ENCODE results near the gene ANKDD1A.
A peak's percentile ranks its signal among the peaks of the same experiment; 100 is the strongest.

Gene ANKDD1A

DNA sequence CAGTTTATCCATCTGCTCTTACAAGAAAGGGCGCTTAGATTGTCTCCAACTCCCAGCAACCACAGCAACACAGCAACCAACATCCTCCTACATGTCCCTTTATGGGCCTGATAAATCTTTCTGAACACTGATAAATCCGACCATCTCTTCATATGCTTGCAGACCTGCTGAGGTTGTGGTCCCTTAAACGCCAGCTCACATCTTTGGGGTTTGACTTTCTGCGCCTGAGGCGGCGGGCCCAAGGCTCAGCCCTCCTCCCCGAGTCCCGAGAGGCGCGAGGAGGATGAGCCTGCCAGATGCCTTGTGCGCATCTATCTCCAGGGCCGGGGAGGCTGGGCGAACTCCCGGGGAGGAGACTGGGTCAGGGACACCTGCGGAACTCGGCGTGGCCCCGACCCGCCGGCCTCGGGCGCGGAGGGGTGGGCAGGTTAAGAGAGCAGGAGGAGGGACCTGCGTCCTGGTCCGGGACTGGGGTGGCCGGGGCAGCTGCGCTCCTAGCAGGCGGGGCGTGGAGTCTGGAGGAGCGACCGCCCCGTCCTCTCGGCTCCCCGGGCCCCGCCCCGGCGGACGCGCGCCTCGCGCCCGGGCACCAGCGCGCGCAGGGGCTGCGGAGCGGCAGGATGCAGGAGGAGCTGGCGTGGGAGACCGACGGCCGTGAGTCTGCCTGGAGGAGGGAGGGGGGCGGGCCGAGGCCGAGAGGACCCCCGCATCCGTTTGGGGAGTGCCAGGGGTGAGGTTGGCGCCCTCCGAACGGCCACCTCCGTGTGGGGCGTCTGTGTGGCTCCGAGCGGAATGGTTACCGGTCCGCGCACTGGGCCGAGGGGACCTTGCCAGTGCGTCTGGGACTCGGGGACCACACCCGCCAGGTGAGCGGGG, at the start of gene ANKDD1A:
Gene ANKDD1A, plus strand, starts transcription at position 592 of the 876 bp plus-strand sequence. Its CDS starts 29 bp downstream, at position 621.
- peak in 1 of 2 donors; percentile 23 for DNase-seq (ENCODE audit: low read depth in 1 of 2, low spot score in 1 of 2)

DNA sequence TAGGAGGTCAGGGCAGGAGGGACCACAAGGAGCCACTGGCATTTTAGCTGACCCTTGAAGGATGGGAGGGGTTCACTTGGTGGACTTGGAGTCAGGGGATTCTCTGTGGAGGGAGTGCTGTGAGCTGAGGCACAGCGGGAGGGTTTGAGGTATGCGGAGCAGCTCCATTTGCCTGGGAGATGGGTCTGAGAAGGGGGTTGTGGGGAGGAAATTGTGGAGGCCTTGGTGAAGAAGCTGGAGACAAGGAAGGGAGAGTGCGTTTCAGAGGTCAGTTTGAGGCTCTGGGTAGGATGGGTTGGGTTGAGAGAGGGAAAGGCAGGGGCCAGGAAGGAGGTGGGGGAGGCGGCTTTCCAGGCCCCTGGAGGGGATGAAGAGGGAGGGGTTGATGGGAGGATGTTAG, 49.7 kb upstream of the ANKDD1A start:
- DNase-seq (ENCODE audit: low read depth in 1 of 2, low spot score in 1 of 2) = no peak

DNA sequence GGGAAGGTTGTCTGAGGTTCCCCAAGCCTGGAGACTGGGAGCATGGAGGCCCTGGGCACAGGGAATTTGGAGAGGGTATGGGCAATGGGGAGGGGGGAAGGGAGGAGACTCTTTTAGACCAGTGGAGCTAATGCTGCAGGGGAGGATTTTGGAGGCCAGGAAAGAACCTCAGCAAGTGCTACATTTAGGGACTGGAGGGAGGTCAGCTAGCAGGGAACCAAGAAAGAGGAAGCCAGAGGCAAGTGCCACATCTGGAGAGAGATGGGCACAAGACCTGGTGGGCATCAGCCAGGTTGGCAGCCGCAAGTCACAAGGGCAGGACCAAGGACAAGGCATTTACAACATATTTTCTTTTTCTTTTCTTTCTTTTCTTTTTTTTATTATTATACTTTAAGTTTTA, 49.3 kb upstream of the ANKDD1A start:
- DNase-seq (ENCODE audit: low read depth in 1 of 2, low spot score in 1 of 2) = no peak

DNA sequence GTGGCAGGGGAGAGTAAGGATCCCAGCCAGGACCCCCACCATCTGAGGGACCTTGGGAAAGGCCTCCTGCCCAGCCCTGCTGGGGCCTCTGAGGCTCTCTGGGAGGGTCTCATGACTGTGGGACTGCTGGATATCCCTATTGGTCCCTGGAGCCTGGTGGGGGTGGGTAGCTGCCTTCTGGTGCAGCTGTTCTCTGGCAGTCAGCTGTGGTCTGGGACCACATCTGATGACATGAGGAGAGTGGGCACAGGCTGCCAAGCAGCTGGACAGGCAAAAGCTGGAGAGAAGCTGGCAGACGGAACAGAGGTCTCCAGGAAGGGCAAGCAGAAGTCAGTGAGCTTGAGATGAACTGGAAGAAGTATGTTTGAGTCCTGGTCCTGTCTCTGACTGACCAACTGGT, 47.6 kb upstream of the ANKDD1A start:
- DNase-seq (ENCODE audit: low read depth in 1 of 2, low spot score in 1 of 2) = no peak

DNA sequence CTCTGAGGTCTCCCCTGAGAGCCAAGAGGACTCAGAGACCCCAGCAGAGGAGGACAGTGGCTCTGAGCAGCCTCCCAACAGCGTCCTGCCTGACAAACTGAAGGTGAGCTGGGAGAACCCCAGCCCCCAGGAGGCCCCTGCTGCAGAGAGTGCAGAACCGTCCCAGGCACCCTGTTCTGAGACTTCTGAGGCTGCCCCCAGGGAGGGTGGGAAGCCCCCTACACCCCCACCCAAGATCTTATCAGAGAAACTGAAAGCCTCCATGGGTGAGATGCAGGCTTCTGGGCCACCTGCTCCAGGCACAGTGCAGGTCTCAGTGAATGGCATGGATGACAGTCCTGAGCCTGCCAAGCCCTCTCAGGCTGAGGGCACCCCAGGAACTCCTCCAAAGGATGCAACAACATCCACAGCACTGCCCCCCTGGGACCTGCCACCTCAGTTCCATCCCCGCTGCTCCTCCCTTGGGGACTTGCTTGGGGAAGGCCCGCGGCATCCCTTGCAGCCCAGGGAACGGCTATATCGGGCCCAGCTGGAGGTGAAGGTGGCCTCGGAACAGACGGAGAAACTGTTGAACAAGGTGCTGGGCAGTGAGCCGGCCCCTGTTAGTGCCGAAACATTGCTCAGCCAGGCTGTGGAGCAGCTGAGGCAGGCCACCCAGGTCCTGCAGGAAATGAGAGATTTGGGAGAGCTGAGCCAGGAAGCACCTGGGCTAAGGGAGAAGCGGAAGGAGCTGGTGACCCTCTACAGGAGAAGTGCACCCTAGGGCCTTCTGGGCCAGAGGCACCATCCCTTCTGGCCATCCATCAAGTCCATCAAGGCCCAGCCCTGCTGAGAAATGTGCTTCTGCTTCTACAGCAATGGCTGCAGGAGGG, 46.3 kb upstream of the ANKDD1A start:
- no peak for DNase-seq (ENCODE audit: low read depth in 1 of 2, low spot score in 1 of 2)

DNA sequence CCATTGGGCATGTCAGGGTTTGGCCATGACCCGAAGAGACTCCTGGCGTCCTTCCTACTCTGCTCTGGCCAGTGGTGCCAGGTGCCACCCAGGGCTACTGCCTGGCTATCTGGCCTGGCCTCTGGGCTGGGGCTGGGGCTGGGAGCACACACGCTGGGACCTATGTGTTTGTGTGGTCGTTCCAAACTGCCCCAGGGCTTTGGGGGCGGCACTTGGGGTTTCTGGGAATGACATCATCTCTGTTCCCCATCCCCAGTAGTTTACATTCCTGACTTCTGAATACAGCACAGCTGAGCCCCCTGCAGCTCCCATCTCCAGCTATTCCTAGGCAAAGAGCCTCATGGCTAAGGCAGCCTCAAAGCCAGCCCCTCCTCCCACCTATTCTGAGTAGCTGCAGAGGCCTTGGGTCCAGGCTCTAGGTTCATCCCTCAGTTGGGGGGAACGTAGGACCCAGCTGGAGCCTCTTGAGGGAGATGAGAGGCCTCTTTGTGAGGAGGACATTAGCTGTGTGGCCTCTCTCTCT, 45.6 kb upstream of the ANKDD1A start:
- no peak for DNase-seq (ENCODE audit: low read depth in 1 of 2, low spot score in 1 of 2)

DNA sequence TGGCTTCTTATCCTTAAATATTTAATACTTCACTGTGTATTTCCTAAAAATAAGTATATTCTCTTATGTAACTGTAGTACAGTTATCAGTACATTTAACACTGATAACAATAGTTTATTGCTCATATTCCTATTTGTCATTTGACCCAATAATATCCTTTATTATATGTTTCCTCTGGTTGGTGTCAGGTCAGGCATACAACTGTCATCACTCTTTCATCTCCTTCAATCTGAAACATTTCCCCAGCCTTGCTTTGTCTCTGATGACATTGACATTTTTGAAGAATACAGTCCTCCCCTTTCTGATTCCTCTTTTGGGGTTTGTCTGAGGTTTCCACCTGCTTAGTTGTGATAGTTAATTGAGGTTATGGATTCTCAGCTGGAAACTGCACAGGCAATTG, 42.2 kb upstream of the ANKDD1A start:
- no peak for DNase-seq (ENCODE audit: low read depth in 1 of 2, low spot score in 1 of 2)

DNA sequence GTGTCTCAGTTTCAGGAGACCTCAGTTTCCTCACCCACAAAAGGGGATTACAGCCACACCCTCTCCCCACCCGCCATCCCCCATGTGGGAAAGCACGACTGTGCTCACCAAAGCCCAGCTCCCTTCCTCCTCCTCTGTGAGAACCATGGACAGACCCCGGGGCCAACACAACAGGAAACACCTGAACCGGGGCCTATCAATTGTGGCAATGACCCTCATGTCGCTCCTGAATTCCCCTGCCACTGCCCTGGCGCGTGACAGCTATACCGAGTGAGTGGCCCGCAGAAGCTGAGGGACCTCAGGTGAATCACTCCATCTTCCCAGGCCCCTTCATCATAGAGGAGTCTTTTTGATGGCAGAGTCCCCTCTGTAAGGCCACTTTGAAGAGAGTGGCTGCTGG, 41.3 kb upstream of the ANKDD1A start:
- no peak for DNase-seq (ENCODE audit: low read depth in 1 of 2, low spot score in 1 of 2)

DNA sequence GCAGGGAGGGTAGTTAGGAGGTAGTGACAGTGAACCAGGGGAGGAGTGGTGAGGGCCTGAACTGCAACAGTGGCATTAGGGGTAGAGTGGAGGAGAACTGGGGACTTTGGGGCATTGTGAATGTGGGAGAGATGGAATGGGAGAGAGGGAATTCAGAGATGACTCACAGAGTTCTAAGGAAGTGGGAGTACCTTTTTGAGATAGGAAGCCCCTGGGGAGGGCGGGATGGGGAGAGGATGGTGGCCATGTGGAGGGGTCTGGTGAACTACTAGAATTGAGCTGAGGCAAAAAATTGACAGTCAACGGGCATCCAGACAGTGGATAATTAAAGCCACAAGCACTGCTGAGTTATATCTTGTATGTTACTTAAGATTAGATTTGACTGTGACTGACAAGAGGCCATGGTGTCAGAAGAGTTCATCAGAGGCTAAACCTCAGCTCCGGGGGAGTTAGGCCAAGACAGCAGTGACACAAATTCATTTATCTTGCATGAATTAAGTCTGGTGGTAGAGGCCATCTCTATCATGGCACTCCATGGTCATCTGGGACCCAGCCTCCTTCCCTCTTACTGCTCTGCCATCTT, 36.0 kb upstream of the ANKDD1A start:
- no peak for DNase-seq (ENCODE audit: low read depth in 1 of 2, low spot score in 1 of 2)

DNA sequence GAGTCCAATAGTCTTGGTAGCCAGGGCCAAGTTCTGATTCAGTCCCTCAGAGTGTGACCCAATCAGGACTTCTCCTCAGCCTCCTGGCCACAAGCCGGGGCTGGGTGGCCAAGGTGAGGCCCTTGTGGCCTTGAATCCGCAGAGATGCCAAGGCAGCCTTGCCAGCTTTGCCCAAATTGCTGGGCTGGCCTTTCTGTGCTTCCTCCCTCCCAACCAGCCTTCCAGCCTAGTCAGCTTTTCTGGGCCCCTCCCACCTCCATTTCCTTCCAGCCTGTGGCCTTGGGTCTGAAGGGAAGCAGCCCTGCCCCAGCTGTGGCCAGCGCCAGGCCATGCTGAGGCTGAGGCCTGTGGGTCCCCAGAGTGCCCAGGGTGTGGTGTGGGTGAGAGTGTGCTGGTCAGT, 34.3 kb upstream of the ANKDD1A start:
- DNase-seq (ENCODE audit: low read depth in 1 of 2, low spot score in 1 of 2) = no peak

DNA sequence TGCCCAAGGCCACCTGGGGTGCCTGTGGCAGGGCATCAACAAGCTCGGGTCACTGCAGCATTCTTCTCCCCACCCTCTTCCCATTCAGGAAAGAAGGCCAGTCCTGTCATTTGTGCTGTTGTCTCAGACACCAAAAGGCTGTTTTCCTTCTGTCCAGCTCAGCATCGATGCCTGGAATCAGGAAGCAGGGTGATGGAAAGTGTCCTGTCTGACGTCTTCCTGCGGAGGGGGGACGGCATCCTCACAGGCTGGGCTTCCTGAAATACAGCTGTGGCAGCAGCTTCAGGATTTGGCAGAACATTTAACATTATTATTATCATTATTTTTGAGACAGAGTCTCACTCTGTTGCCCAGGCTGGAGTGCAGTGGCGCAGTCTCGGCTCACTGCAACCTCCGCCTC, 33.0 kb upstream of the ANKDD1A start:
- DNase-seq (ENCODE audit: low read depth in 1 of 2, low spot score in 1 of 2) = no peak

DNA sequence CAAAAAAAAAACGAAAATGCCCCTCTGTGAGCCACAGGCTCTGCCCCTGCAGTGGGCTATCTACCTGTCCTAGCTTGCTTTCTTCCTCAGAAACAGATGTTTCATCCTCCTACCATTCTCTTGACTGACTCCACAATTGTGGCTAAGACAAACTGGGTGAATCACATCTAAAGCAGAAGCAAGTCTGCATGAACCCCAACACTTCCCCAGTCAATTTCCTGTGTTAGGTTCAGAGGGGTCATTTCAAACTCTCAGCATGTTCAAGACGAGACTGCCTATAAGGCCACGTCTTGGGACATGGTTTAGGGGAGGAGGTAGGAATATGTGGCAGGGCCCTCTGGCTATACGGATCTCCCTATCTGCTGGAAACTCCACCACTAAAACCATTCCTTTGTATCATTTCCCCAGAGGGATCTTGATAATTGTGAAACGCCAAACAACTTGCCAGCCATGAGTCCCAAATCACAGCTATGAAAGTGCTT, 28.6 kb upstream of the ANKDD1A start:
- DNase-seq (ENCODE audit: low read depth in 1 of 2, low spot score in 1 of 2) = peak in 1 of 2 donors; percentile 29

DNA sequence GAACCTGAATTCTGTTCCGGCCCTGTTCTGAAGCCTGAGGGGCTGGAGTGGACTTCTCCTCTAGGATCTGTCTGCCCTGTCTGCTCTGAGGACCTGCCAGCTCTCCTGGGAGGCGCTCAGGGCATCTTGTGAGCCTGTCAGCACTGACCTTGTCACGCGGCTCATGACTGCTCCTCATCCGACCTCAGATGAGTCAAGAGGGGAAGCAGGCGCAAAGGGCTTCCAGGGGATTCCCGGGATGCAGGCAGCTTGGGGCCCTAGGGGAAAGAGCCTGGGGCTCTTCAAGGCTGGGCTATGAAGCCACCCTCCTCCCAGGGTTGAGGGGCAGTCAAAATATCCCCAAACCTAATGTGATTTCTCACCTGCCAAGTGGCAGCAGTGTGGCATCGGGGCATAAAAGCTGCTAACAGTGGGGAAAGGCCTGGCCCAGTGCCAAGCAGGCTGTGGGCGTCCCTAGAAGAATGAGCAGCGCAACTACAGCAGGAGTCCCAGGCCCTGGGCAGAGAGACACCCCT, 27.6 kb upstream of the ANKDD1A start:
- DNase-seq (ENCODE audit: low read depth in 1 of 2, low spot score in 1 of 2) = peak; percentile 59 to 68

DNA sequence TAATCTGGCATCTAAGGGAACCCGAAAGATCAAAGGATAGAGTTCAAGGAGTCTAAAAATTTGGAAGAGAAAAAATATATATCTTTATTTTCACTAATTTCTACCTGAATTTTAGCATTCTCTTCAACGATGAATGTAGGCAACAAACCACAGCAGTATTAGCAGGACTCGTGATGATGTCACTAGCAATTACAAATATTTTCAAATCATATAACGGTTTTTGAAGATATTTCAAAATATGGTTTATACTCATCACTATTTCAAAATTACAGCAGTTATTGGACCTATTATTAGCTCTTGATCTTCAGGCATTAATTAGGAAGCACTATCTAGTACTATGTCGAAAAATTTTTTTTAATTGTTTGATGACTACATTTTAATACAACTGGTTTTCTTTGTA, 27.0 kb upstream of the ANKDD1A start:
- no peak for DNase-seq (ENCODE audit: low read depth in 1 of 2, low spot score in 1 of 2)

DNA sequence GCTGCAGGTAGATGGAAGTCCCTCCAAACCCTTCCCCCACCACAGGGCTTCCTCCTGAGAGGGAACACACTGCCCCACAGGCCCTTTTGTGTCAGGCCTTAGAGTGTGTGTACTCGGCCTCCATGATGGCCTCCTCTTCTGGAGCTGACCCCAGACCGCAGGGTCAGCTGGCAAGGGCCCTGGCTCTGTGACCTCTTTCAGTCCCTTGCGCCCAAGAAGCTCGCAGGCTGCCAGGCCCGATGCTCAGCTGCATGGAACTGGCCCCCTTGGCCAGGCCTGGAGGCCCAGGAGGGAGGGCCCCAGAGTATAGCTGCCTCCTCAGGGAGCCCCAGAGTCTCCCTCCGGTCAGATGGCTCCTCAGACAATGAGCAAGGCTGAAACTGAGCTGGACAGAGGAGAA, 23.4 kb upstream of the ANKDD1A start:
- no peak for DNase-seq (ENCODE audit: low read depth in 1 of 2, low spot score in 1 of 2)

DNA sequence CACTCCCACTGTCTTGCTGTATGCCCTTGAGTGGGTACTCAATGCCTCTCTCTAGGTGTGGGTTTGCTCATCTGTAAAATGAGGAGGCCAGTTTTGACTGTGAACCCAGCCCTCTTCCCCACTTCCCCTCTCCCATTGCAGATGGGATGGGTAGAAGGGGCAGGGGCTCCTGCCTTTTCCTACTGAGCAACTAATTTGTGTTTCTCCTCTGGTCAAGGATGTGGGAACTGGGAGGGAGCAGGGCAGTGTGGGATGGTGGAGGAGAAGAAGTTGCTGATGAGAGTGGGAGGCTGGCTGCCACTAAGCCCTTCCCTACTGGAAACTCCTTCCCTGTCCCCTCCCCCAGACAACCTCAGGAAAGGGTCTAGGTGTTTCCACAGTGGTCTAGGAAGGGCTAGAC, 20.1 kb upstream of the ANKDD1A start:
- no peak for DNase-seq (ENCODE audit: low read depth in 1 of 2, low spot score in 1 of 2)

DNA sequence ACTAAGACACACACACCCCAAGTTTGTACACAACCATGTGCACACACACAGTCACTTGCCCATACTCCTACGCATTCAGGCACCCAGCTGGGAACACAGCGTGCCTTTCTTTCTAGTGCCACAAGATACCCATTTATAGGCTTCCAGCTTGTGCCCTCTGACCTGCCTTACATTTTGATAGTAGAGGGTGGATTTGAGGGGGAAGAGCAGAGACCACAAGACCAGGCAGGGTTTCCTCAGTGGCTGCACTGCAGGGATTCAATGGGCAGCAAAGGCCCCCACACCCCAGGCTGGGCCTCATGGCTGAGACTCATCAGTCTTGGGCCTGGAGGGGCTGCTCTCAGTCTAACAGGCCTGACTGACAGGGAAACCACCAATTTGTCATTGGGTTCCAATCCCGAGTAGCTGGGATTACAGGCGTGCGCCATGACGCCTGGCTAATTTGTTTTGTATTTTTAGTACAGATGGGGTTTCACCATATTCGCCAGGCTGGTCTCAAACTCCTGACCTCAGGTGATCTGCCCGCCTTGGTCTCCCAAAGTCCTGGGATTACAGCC, 18.8 kb upstream of the ANKDD1A start:
- DNase-seq (ENCODE audit: low read depth in 1 of 2, low spot score in 1 of 2) = no peak

DNA sequence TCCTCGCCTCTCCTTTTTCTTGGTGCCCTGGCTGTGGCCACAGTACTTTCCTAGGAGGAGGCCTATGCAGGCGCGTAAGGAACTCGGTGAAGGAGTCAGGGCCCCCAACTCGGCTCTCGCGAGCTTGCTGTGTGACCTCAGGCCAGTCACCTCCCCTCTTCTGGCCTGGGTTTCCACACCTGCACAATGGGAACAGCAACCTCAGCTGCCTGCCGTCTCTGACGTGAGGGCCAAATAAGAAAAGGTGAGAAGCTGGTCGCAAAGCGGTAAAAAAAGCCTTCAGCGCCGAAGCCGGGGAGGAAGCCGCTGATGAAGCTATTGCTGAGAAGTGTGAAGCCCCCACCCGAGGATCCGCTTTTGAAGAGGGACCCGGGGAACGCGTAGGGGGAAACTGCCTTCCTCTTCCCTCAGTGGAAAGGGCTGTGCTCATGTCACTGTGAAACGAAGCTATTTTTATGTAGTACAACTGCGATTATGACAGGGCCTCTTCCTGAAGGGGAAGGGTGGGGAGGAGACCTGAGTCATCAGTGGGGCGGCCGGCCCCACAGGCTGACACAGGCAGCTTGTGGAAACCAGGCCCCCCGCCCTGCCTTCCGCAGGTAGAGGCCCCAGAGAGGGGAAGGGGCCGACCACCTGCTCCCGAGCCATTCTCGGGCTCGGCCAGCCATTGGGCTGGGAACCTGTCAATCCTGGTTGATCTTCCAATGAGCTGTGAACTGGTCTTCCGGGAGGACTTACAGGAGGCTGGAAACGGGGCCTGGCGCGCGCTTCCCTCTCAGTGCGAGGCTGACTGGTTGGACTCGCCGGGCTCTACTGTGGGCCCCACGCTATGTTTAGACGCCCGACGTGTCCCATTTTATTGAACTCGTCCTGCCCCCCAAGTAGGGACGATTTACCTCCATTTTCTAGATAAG, 18.0 kb upstream of the ANKDD1A start:
- peak; percentile 89 to 95 for DNase-seq (ENCODE audit: low read depth in 1 of 2, low spot score in 1 of 2)

DNA sequence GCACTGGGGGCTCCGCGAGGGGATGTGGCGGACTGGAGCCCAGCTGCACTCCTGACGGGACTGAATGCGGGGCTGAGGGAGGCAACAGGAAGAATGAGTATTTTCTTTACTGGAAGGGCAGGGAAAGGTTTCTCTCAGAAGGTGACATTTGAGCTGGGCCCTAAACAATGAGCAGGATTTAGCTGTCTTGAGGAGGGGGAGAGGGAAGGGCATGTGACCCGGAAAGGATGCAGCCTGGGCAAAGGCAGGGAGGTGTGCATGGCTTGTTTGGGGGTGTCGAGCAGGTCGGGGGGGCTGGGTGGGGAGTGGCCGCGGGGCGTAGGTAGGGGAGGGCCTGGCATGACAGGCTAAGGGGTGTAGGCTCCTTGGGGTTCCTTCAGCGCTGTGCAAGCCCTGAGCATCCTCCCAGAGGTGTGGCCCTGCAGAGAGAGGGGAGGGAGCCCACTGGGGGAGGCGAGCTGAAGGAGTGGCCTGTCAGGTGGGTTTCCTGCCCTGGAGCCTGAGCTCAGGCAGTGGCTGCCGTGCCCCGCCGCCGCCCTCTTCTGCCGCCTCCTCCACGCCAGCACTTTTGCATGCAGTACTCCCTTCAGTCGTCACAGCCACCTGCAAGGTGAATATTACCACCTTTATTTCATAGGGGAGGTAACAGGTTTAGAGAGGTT, 17.2 kb upstream of the ANKDD1A start:
- peak in 1 of 2 donors; percentile 49 for DNase-seq (ENCODE audit: low read depth in 1 of 2, low spot score in 1 of 2)

Measured in activated CD4-positive, alpha-beta T cell treated with anti-CD3 and anti-CD28 coated beads, Interleukin-2, amount 50 U/mL, for 24 hours (primary cell).